Peyer's patch (tissue), 4 donors: ENCODE measurements around the gene TMEM43.

Experiments used
- CTCF ChIP-seq, 6 experiments: fragments of 450-650 bp in 4 of 6; fragments of 200-600 bp in 2 of 6; sonication (generic) in 1 of 6; IDR thresholded peaks; one replicate each; pipeline ENCODE4 v1.5.1; 2017 to 2019; ENCODE audit warnings: antibody characterized with exemption in 6 of 6, mild to moderate bottlenecking in 3 of 6, moderate library complexity in 1 of 6
- POLR2A ChIP-seq, 2 donors: fragments of 450-650 bp; IDR thresholded peaks; one replicate each; pipeline ENCODE4 v1.5.1; 2017; ENCODE audit warnings: antibody characterized with exemption in 2 of 2, mild to moderate bottlenecking in 2 of 2, moderate library complexity in 2 of 2

- TF ChIP-seq CTCF (IDR thresholded peaks at IDR 0.05) (no peak), POLR2A (IDR thresholded peaks at IDR 0.05) (no peak)
These were observed 7.1 kb upstream of the TMEM43 start for GRCh38 chr3:14117468-14118399.
